ENCODE results near the gene SLIT3.

Gene SLIT3

GRCh38 chr5:168899673-168900072 is 401.3 kb downstream of the SLIT3 start:
- Histone ChIP-seq H3K4me3 (ENCODE audit: low read depth, low read length) (no peak overlapping the region), H3K27me3 (ENCODE audit: control insufficient read depth, insufficient read depth, low read length) (no peaks in the 10 kb centered on the region), H3K27ac (no peak overlapping the region), H3K4me2 (ENCODE audit: low read length) (no peak overlapping the region), H3K79me2 (peaks cover 11% of the 10 kb centered on the region), H3K4me1 (peaks cover 29% of the 10 kb centered on the region), H3K36me3 (ENCODE audit: control insufficient read depth, insufficient read depth, low read length) (no peaks in the 10 kb centered on the region), H2AFZ (no peak overlapping the region), H3K9ac (no peak overlapping the region), H3K9me3 (ENCODE audit: control insufficient read depth, low read length) (no peaks in the 10 kb centered on the region)
- no peak for TF ChIP-seq CTCF (IDR thresholded peaks at IDR 0.05)

- TF ChIP-seq CTCF (IDR thresholded peaks at IDR 0.05): no peak
- Histone ChIP-seq H3K36me3 (ENCODE audit: control insufficient read depth, insufficient read depth, low read length) (no peaks in the 10 kb centered on the region), H3K79me2 (peaks cover 11% of the 10 kb centered on the region), H3K4me1 (peaks cover 33% of the 10 kb centered on the region), H3K9ac (no peak overlapping the region), H3K4me2 (ENCODE audit: low read length) (no peak overlapping the region), H3K27ac (no peak overlapping the region), H3K27me3 (ENCODE audit: control insufficient read depth, insufficient read depth, low read length) (no peaks in the 10 kb centered on the region), H3K9me3 (ENCODE audit: control insufficient read depth, low read length) (no peaks in the 10 kb centered on the region), H3K4me3 (ENCODE audit: low read depth, low read length) (no peak overlapping the region), H2AFZ (no peak overlapping the region)
These were observed 401.7 kb downstream of the SLIT3 start for GRCh38 chr5:168899264-168899663.

DNA sequence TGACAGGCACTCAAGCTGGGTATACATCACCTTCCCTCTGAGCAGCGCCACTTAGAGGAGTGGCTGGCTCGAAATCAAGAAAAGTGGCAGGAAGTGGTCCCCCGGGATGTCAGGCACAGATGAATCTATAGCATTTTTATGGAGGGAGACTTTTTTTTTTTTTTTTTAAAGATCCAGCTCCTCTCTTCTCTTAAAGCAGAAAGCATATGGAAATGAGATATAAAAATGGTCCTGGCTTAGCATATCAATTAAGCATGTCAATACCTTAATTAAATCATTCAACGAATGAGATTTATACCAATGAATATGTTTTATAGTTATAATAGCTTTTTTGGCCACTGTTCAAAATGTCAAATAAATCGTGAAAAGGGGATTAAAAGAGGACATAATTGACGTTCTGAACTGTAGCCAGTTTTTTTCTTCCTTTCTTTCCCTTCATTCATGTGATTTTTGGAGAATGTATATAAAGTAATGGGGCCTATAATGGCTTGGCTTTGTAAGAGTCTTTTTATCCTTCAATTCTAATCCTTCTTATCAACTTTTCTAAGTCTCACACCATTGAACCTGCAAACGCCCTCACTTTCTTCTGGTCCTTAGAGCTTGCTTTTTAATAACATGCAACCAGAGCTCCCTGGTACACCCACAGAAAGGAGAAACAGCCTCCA is 402.6 kb downstream of the SLIT3 start:
- no peak overlapping the region for H3K9ac ChIP-seq
- TF ChIP-seq CTCF (IDR thresholded peaks at IDR 0.05): no peak

DNA sequence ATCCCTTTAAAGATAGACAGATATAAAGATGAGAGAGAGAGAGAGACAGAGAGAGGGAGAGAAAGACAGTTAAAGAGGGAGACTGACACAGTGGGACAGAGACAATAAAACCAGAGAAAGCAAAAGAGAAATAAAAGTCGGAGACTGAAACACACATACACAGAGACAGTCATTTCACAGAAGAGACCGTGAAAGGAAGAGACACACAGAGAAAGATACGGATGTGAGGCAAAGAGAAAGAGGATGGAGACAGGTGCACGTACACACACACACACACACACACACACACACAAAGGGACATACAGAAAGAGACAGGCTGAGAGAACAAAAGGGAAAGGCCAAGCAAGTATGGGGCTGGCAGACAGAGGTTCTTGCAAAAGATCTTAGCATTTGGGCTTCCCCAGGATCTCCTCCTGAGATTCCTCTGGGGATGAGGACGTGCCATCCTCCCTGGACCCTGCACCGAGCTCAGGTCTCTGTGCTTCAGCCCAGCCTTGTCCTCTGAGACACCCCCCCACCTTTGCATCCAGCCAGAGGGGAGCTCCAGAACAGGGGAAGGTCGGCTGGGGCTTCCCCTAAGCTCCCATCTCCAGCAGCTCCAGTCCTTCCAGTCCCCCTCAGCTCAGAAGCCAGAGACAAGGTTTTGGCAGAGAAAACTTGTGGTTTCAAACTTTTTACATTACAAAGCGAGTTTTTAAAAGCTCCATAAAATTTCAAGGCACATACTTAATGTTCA is 403.4 kb downstream of the SLIT3 start:
- Histone ChIP-seq H3K27me3 (ENCODE audit: control insufficient read depth, insufficient read depth, low read length) (no peaks in the 10 kb centered on the region), H3K27ac (no peak overlapping the region), H3K4me2 (ENCODE audit: low read length) (no peak overlapping the region), H3K9ac (no peak overlapping the region), H3K79me2 (peaks cover 6% of the 10 kb centered on the region), H3K36me3 (ENCODE audit: control insufficient read depth, insufficient read depth, low read length) (no peaks in the 10 kb centered on the region), H2AFZ (no peak overlapping the region), H3K4me3 (ENCODE audit: low read depth, low read length) (no peak overlapping the region), H3K9me3 (ENCODE audit: control insufficient read depth, low read length) (no peaks in the 10 kb centered on the region), H3K4me1 (peaks cover 37% of the 10 kb centered on the region)
- no peak for TF ChIP-seq CTCF (IDR thresholded peaks at IDR 0.05)

More for the DNA sequence above, 402.6 kb downstream of the SLIT3 start:
- no peak overlapping the region for H3K27ac ChIP-seq
- H3K27me3 ChIP-seq (ENCODE audit: control insufficient read depth, insufficient read depth, low read length): no peaks in the 10 kb centered on the region
- H3K36me3 ChIP-seq (ENCODE audit: control insufficient read depth, insufficient read depth, low read length): no peaks in the 10 kb centered on the region
- no peak overlapping the region for H3K4me3 ChIP-seq (ENCODE audit: low read depth, low read length)
- H3K79me2 ChIP-seq: peaks cover 6% of the 10 kb centered on the region
- H3K9me3 ChIP-seq (ENCODE audit: control insufficient read depth, low read length): no peaks in the 10 kb centered on the region
- peaks cover 37% of the 10 kb centered on the region for H3K4me1 ChIP-seq
- H2AFZ ChIP-seq: no peak overlapping the region
- H3K4me2 ChIP-seq (ENCODE audit: low read length): no peak overlapping the region
